HG03095 (cell line): ENCODE measurements around the gene FAM32A.

ENCODE experiments used
- ATAC-seq: cut with Tn5 transposase; IDR thresholded peaks from one replicate; pipeline ENCODE4 v1.9.1; 2021; ENCODE audit warnings: moderate library complexity; ENCODE audit not compliant: unreplicated experiment

The FAM32A gene

DNA sequence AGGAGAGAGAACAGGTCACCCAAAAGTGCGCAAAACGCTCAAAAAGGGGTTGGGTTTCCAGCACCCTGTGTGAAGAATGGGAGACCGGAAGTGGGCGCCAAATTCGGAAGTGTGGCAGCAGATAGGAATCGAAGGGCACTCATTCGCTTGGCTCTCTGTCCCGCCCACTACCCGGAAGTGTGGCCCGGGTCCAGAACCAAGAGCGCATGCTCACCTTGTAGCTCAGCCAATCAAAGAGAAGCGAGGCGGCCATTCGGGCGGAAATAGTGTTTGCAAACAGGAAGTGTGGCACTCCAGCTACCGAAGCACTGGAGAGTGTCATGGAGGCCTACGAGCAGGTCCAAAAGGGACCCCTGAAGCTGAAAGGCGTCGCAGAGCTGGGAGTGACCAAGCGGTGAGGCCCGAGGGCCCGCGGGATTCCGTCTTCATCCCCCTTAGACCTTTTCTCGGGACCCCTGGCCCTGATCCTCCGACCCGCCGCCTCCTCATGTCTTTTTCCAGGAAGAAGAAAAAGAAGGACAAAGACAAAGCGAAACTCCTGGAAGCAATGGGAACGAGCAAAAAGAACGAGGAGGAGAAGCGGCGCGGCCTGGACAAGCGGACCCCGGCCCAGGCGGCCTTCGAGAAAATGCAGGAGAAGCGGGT, at the start of gene FAM32A:
Gene FAM32A (plus strand): TSS at position 288 of the 645 bp plus-strand sequence. CDS start 33 bp downstream, at position 321.
- peak; percentile 66 for ATAC-seq

DNA sequence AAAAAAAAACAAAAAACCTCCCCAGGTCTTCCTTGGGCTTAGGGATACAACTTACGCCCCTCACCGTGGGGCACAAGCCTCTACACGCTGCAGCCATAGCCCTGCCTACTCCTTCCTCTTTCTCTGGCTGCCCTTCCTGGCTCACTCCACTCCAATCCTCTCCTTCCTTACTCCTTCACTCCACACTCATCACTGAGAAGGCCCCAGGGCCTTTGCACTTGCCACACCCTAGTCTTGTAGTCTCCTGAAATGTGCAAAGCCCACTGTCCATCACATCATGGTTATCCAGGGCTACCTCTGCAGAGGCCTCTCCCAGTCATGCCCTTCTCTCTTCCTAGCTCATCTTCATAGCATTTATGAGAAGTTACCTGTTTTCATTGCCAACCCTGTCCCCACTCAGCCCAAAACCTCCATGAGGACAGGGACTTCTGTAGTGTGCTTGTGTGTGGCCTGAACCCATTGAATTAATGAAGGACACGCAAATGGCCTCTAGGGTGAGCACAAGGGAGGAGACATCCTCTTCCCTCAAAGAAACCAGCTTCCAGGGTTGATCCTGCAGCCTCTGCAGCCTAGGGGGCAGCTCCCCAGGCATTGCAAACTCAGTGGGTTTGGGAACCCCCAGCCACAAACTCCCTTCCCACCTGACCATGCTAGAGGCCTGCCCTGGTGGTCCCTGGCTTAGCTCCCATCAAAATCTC, 49.6 kb upstream of the FAM32A start:
- ATAC-seq: no peak

DNA sequence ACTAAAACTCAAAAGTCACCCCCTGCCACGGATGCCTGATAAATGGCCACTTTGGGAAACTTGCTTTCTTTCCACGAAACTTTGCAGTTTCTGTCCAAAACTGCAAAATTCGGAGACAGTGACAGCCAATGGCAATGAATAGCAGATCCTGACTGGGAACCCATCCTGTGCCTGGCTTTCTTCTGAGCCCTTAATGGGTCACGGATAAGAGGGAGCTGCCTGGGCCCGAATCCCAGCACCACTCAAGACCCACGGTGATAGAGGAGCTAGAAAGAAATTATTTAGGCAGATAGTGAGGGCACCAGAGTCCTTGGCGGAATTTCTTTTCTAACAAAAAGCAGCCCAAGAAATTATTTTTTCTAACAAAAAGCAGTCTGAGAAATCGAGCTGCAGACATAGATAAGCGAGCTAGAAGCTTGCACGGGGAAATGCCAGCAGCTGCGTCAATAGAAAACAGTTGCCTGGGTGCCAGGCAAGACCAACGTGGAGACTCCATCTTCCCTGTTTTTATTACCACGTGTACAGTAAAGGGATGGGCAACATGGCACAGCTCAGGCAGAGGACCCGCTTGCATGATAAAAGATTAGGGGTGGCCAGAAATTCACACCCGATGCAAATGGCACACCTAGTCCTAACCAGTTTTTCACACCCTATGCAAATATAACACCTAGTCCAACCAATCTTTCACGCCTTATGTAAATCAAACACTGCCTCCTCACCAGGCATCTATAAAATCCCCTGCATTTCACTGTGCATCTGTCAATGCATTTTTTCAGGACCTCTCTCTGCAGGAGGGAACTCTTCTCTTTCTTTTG, 48.8 kb upstream of the FAM32A start:
- ATAC-seq: no peak

DNA sequence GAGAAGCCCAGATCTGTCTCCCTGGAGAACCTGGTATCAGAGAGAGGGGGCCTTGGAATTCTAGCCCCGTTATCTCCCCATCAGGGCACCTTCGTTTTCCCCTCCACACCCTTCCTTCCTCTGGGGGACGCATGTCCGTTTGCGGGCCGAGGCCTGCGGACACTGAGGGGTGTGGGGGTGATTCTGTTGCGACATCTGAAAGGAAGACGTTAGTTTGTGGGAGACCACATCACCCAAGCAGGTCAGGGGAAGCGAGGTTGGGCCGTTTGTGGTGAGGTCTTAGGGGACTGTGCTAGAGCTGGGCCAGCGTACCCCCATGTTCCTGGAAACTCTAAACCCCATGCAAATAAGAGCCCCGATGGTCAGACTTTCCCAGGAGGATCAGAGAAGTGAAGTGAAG, 45.5 kb upstream of the FAM32A start:
- ATAC-seq: no peak

DNA sequence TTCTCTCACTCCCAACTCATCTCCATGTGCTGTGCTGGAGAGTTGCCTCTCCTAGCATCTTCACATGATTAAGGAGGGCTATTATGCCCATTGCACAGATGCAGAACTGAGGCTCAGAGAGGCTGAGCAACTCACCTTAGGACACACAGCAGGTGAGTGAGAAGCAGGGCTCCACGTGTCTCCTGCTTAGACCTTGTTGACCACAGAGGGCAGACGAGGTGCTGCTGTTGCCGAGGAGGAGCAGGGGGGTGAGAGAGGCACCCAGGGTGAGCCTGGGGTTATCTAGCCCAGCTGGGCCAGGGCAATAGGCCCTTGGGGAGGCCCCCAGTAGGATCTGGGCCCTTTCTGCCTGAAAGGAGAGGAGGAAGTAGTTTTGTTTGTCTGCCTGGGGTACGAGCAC, 44.2 kb upstream of the FAM32A start:
- ATAC-seq: no peak

DNA sequence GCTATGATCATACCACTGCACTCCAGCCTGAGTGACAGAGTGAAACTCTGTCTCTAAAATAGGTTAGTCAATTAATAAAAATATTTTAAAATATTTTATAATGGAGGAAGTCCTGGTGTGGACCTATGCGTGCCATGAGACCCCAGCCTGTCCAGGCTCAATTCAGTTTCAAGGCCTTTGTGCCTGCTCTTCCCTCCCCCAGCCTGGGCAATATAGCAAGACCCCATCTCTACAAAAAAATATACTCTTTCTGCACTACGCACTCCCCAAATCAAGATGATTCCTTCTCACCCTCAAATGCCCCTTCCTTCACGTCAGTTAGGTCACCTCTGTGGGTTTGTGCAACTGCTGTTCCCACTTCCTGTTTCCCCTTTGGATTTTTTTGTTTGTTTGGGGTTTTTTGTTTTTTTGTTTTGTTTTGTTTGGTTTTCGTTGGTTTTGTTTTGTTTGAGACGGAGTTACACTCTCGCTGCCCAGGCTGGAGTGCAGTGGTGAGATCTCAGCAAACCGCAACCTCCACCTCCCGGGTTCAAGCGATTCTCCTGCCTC, 43.1 kb upstream of the FAM32A start:
- ATAC-seq: no peak

DNA sequence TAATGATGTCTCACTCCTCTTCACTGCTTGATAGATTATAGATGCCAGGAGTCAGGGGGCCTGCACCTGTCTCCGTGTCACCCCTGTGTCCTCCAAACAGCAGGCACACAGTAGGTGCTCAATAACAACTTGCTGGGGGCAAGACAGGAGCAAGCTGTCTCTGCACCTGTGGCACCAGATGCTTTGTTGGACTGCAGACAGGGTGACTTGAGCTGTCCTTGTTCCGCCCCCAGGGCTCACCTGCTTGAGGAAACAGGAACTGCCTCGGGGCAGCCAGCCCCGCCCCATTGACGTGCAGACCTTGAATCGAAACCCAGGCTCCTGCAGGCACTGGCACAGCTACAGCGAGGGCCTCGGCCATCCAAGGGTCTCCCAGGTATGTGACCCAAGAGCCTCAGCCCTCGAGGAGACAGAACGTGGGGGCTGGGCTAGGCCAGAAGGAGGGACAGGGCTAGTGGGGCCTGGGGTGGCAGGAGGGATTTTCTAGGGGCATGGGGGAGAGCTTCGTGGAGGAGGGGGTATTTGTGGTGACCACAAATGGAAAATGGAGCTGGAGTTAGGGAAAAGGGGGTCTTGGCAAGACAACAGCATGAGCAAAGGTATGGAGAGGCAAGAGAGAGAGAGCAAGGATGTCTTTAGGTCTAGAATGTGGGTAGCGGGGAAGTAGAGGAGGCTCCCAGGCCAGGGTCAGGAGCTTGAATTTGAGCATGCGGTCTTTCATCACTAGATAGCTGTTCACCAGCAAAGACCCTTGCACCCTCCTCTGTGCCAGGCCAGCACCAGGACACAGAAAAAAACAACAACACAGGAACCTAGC, 41.6 kb upstream of the FAM32A start, which contains the start of gene HSH2D:
Gene HSH2D (plus strand): TSS at position 287 of the 817 bp plus-strand sequence. CDS start 5,066 bp downstream, outside the sequence.
- ATAC-seq: peak; percentile 53

DNA sequence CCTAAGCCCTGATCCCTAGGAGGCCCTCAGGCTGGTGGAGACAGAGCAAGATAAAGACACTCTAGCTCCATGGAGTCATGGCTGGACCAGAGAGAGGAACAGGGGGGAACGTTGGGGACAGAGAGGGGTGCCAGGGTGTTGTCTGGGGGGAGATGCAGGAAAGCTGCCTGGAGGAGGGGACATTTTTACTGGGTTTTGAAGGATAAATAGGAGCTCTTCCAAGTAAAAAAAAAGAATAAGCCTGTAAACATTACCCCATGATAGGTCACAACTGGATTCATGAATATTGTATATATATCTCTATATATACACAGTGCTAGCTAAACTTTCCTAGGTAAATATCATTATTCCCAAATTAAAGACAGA, 41.0 kb upstream of the FAM32A start:
- no peak for ATAC-seq

DNA sequence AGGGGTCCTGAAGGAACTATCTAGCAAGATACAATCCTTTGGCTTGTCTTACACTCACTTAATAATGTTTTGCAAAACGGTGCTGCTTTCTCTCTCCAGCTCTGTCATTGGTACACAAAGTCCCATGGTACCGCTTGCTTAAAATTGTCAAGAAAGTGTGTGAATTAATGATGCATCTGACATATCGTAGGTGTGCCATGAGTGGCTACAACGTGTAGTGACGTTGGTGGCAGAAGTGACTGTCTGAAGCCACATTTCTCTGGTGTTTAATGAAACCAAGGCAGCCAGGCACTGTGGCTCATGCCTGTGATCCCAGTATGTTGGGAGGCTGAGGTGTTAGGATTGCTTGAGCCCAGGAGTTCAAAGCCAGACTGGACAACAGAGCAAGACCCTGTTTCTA, 39.1 kb upstream of the FAM32A start:
- ATAC-seq: no peak

DNA sequence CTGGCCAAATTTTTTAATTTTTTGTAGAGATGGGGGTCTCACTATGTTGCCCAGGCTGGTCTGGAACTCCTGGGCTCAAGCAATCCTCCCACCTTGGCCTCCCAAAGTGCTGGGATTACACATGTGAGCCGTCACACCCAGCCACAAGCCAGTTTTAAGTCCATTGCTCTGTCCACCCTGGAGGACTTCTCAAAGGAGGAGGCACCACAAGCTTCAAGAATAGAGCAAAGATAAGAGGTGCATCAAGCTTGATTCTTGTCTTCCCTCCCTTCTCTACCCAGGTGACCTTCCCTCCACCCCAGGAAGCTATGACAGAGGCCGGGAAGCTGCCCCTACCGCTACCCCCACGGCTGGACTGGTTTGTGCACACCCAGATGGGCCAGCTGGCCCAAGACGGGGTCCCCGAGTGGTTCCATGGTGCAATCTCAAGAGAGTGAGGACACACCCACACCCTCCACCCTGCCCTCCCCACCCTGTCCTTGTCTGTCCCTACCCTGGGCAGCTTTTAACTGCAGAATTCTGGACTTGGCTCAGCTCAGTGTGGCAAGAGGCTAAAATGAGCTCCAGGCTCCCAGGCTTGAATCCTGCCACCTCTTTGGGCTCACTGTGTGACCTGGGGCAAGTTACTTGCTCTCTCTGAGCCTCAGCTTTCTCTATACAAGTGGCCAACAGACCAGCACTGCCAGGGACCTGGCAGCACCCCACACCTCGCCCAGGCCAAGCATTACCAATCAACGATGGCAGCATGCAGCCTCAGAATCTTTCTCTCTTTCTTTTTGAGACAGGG, 36.6 kb upstream of the FAM32A start:
- no peak for ATAC-seq

DNA sequence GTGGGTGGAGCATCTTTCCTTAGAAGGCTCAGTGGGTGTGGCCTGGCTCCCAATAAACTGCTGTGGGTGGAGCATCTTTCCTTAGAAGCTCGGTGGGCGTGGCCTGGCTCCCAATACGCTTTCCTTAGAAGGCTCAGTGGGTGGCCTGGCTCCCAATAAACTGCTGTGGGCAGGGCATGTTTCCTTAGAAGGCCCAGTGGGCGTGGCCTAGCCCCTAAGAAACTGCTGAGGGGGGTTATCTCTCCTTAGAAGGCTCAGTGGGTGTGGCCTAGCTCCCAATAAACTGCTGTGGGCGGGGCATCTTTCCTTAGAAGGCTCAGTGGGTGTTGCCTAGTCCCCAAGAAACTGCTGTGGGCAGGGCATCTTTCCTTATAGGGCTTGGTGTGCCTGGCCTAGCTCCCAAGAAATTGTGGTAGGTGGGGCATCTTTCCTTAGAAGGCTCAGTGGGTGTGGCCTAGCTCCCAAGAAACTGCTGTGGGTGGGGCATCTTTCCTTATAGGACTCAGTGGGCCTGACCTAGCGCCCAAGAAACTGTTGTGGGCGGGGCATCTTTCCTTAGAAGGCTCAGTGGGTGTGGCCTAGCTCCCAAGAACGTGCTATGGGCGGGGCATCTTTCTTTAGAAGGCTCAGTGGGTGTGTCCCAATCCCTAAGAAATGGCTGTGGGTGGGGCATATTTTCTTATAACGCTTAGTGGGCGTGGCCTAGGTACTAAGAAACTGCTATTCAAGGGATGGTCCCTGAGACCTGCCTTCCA, 31.5 kb upstream of the FAM32A start:
- no peak for ATAC-seq

DNA sequence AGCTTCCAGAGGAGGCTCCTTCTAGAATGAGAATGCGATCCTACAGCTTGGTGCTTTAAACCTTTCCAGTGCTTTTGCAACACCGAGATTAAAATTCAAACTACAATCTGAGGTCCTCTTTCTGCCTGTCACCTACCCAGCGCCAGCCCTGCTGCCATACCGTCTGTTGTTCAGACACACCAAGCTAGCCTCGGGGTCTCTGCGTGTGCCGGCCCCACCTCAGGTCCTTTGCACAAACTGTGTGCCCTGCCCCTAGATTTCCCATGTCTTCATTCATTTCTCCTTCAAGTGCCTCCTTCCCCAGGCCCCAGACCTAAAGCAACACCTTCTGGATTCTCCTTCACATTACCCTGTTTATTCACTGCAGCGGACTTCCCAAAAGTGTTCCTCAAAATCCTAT, 30.7 kb upstream of the FAM32A start:
- ATAC-seq: no peak

DNA sequence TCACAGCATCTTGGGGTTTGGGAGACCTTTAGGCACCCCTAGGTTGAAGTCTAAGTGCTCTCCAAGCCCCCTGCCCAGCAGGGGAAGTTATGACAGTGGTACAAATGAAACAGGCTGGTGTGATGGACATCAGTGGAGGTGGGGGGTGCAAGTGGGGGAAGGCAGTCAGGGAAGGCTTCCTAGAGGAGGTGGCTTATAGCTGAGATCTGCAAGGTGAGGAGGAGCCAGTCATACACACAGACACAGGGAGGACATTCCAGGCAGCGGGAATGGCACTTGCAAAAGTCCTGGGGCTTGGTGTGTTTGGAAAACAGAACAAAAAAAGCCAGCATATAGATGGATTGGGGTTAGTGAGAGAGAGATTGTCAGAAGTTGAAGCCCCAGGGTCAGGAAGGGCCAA, 30.1 kb upstream of the FAM32A start:
- ATAC-seq: no peak

DNA sequence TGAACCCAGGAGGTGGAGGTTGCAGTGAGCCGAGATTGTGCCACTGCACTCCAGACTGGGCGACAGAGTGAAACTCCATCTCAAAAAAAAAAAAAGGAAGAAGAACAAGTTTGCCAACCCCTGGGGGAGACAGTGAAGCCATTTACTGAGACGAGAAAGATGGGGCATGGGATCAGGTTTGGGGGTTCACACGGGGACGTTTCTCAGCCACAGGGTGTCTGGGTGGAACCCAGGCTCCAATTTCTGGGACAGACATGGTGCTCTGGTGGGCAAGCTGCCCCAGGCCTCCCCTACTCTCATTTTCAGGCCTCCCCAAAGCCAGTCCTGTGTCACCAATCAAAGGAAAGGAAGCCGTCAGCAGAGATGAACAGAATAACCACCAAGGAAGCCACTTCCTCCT, 28.3 kb upstream of the FAM32A start:
- no peak for ATAC-seq

DNA sequence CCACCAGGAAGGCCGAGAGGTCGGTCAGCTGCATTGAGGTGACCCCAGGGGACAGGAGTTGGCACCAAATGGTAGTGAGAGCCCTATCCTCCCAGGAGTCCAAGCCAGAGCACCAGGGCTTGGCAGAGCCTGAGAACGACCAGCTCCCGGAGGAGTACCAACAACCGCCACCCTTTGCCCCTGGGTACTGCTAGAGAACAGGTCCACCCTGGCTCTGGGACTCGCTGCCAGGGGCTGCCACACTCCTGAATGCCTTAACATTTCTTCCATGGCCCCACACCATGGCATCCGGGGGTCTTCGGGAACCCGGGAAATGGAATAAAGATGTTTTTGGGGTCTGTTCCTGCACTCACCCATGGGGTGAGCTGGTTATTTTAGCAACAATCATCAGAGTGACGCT, 27.6 kb upstream of the FAM32A start:
- no peak for ATAC-seq

DNA sequence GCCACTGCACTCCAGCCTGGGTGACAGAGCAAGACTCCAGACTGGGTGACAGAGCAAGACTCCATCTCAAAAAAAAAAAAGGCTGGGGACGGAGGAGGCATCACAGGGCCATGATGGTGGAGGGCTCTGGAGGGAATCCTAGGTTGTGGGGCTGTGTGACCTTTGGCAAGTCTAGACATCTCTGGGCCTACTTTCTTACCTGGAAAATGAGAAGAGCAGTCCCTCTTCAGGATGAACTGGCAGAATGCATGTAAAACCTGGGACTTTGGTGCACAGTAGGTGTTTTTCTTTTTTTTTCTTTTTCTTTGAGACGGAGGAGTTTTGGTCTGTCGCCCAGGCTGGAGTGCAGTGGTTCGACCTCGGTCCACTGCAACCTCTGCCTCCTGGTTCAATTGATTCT, 25.6 kb upstream of the FAM32A start:
- ATAC-seq: no peak

DNA sequence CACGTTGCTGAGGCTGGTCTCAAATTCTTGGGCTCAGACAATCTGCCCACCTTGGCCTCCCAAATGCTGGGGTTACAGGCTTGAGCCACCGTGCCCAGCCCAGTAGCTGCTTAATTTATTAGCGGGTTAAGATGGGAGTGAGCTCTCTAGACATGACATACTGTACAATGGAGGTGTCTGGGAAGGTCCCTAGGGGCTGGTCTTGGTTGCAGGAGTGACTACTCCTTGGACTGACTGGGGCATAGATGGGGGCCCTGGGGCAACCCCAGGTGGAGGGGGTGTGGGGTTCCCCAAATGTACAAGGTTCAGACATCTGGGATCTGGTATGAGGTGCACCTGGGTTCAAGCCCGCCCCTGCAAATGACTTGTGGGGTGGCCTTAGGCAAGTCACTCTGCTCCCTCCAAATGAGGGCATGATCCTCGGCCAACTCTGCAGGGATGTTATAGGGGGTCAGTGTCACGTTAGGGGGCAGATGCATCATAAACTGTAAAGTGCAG, 24.7 kb upstream of the FAM32A start:
- ATAC-seq: no peak

DNA sequence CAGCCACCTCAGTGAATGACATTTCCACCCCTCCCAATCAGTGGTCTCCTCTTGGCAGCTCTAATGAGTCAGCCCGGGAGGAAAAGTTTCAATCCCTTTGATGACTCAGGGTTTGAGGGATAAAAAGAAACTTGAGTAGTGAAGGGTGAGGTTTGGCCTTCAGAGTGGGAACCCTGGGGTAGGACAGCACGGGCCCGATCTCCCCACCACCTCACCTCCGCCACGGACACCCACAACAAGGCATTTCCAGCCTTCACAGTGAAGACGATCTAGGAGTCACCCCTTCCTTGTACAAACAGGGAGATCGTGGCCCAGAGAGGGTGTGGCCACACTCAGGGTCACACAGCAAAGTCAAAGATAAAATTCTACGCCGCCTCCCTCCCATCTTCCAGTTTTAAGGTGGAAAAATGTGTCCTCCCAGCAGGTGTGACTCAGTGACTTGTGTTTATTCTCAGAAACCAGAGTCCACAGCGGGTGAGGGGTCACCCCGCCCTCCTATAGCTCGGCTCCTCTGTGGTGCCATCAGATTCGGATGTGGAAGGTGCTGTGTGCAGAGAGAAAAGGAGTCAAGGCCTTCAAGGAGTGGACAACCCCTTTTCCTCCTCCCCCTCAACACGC, 24.2 kb upstream of the FAM32A start:
- ATAC-seq: no peak

DNA sequence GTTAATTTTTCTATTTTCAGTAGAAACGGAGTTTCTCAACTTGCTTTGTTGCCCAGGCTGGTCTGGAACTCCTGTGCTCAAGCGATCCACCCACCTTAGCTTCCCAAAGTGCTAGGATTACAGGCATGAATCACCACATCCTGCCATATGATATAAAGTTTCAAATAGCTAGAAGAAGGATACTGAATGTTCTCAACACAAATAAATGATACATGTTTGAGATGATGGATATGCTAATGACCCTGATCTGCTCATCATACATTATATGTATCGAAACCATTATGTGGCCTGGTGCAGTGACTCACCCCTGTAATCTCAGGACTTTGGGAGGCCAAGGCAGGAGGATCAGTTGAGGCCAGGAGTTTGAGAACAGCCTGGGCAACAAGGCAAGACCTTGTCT, 23.4 kb upstream of the FAM32A start:
- no peak for ATAC-seq
